Progenitor cell of endocrine pancreas (in vitro differentiated cells): ENCODE results near the gene CHCHD10. TPM values are rescaled to one million over a fixed set of nuclear protein-coding genes. Genes with fewer than 3 reads are reported as not detected.

ENCODE experiments used
- DNase-seq: peaks from one replicate; pipeline ENCODE4 v3.0.0; 2021; ENCODE audit warnings: low spot score; ENCODE audit not compliant: unreplicated experiment
- H3K27ac Mint-ChIP-seq: 2 replicates; pipeline ENCODE4 v1.8.0; 2021; ENCODE audit warnings: mild to moderate bottlenecking, moderate library complexity, mixed read lengths
- H3K27me3 Mint-ChIP-seq: 2 replicates; pipeline ENCODE4 v1.8.0; 2021; ENCODE audit warnings: mixed read lengths
- H3K36me3 Mint-ChIP-seq: 2 replicates; pipeline ENCODE4 v1.8.0; 2022; ENCODE audit warnings: mixed read lengths; ENCODE audit not compliant: insufficient read depth
- H3K4me1 Mint-ChIP-seq: 2 replicates; pipeline ENCODE4 v1.8.0; 2021; ENCODE audit warnings: low read depth, mixed read lengths
- H3K4me3 Mint-ChIP-seq: 2 replicates; pipeline ENCODE4 v1.8.0; 2021; ENCODE audit warnings: low read depth, mild to moderate bottlenecking, moderate library complexity, mixed read lengths
- H3K9me3 Mint-ChIP-seq: 2 replicates; pipeline ENCODE4 v1.8.0; 2021; ENCODE audit warnings: low read depth, mixed read lengths
- CTCF ChIP-seq: fragments of 200-600 bp; sonication (generic); IDR thresholded peaks from one replicate; pipeline ENCODE4 v1.5.0; 2021; ENCODE audit warnings: antibody characterized with exemption, mild to moderate bottlenecking; ENCODE audit not compliant: unreplicated experiment
- total RNA-seq: library from RNA; stranded (reverse); gene quantifications from 2 replicates; pipeline ENCODE4 v1.2.1, GENCODE V29; 2021

Gene CHCHD10
- total RNA-seq, 1 donor from 2014 or later, result 42.3 TPM

DNA sequence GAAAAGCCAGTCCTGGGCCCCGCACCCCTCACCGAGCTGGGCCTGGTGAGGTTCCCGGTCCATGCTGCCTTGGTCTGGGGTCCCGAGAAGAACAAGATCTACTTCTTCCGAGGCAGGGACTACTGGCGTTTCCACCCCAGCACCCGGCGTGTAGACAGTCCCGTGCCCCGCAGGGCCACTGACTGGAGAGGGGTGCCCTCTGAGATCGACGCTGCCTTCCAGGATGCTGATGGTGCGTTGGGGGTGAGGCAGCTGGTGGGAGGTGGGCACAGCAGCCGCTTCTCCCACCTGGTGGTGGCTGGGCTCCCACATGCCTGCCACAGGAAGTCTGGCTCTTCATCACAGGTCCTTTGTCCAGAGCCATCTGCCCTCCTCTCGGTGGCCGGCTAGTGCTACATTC is 14.5 kb upstream of the CHCHD10 start:
- no peak for TF ChIP-seq CTCF
- H3K36me3 Mint-ChIP-seq, result no peaks in the 10 kb centered on the region
- no peak overlapping the region for H3K27ac Mint-ChIP-seq
- H3K4me3 Mint-ChIP-seq, result no peak overlapping the region
- H3K4me1 Mint-ChIP-seq, result peaks cover 8% of the 10 kb centered on the region
- no peaks in the 10 kb centered on the region for H3K27me3 Mint-ChIP-seq
- DNase-seq, result no peak
- no peaks in the 10 kb centered on the region for H3K9me3 Mint-ChIP-seq

GRCh38 chr22:23781511-23782183 is 13.9 kb upstream of the CHCHD10 start:
- H3K4me1 Mint-ChIP-seq, result peaks cover 8% of the 10 kb centered on the region
- DNase-seq, result no peak
- TF ChIP-seq CTCF, result no peak
- H3K9me3 Mint-ChIP-seq, result no peaks in the 10 kb centered on the region
- H3K27ac Mint-ChIP-seq, result no peak overlapping the region
- H3K36me3 Mint-ChIP-seq, result no peaks in the 10 kb centered on the region
- H3K27me3 Mint-ChIP-seq, result no peaks in the 10 kb centered on the region
- H3K4me3 Mint-ChIP-seq, result no peak overlapping the region

DNA sequence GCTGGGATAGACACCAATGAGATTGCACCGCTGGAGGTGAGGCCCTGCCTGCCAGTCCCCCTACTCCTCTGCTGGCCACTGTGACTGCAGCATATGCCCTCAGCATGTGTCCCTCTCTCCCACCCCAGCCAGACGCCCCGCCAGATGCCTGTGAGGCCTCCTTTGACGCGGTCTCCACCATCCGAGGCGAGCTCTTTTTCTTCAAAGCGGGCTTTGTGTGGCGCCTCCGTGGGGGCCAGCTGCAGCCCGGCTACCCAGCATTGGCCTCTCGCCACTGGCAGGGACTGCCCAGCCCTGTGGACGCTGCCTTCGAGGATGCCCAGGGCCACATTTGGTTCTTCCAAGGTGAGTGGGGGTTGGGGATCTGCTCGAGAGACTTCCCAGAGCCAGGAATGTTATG is 13.3 kb upstream of the CHCHD10 start:
- DNase-seq, result no peak
- Mint-ChIP-seq H3K9me3 (no peaks in the 10 kb centered on the region), H3K4me3 (no peak overlapping the region), H3K4me1 (peaks cover 4% of the 10 kb centered on the region), H3K27ac (no peak overlapping the region), H3K27me3 (no peaks in the 10 kb centered on the region), H3K36me3 (no peaks in the 10 kb centered on the region)
- TF ChIP-seq CTCF, result no peak

GRCh38 chr22:23780146-23780748 is 12.5 kb upstream of the CHCHD10 start:
- H3K4me1 Mint-ChIP-seq, result peaks cover 4% of the 10 kb centered on the region

GRCh38 chr22:23779731-23780130 is 12.0 kb upstream of the CHCHD10 start:
- H3K4me3 Mint-ChIP-seq, result no peak overlapping the region
- TF ChIP-seq CTCF, result no peak
- H3K27me3 Mint-ChIP-seq, result no peaks in the 10 kb centered on the region
- H3K9me3 Mint-ChIP-seq, result no peaks in the 10 kb centered on the region
- no peak for DNase-seq
- H3K27ac Mint-ChIP-seq, result no peak overlapping the region
- H3K4me1 Mint-ChIP-seq, result peaks cover 6% of the 10 kb centered on the region
- H3K36me3 Mint-ChIP-seq, result no peaks in the 10 kb centered on the region

More at GRCh38 chr22:23780146-23780748, 12.5 kb upstream of the CHCHD10 start:
- TF ChIP-seq CTCF, result no peak
- Mint-ChIP-seq H3K36me3 (no peaks in the 10 kb centered on the region), H3K27me3 (no peaks in the 10 kb centered on the region), H3K9me3 (no peaks in the 10 kb centered on the region), H3K27ac (no peak overlapping the region), H3K4me3 (no peak overlapping the region)
- no peak for DNase-seq
